ENCODE data around the gene HABP4.

The HABP4 gene

GRCh38 chr9:96532173-96532572, 82.2 kb downstream of the HABP4 start:
- Mint-ChIP-seq H3K27ac (no peak overlapping the region), H3K4me3 (no peak overlapping the region), H3K9me3 (peaks cover 17% of the 10 kb centered on the region), H3K36me3 (ENCODE audit: low read depth) (peaks cover 91% of the 10 kb centered on the region), H3K27me3 (ENCODE audit: low read depth, poor library complexity) (no peaks in the 10 kb centered on the region), H3K4me1 (no peaks in the 10 kb centered on the region)
- no peak for DNase-seq
- no peak for TF ChIP-seq CTCF (IDR thresholded peaks at IDR 0.05)

GRCh38 chr9:96540106-96540505, 90.1 kb downstream of the HABP4 start:
- Mint-ChIP-seq H3K4me3 (no peak overlapping the region), H3K4me1 (no peaks in the 10 kb centered on the region), H3K27ac (no peak overlapping the region), H3K9me3 (no peaks in the 10 kb centered on the region), H3K27me3 (ENCODE audit: low read depth, poor library complexity) (no peaks in the 10 kb centered on the region), H3K36me3 (ENCODE audit: low read depth) (peaks cover 53% of the 10 kb centered on the region)
- no peak for TF ChIP-seq CTCF (IDR thresholded peaks at IDR 0.05)
- no peak for DNase-seq

Data from nephron progenitor cell (in vitro differentiated cells).